C4-2B (cell line): ENCODE data around the gene SH3RF3.

Source experiments
- CTCF ChIP-seq: fragments of 450-650 bp; conservative IDR thresholded peaks from 2 replicates; pipeline ENCODE4 v1.5.1; 2017; ENCODE audit warnings: mild to moderate bottlenecking
- ZFX ChIP-seq: fragments of 450-650 bp; IDR thresholded peaks from 2 replicates; pipeline ENCODE4 v1.6.1; 2017

GRCh38 chr2:109162999-109163398 lies 34.0 kb downstream of the SH3RF3 start:
- TF ChIP-seq ZFX (no peak), CTCF (no peak)
